B cell (primary cell): ENCODE data around the gene HES7. TPM values are rescaled to one million over a fixed set of nuclear protein-coding genes. Genes with fewer than 3 reads are reported as not detected.

ENCODE experiments used
- ATAC-seq: fragments of 200-7000 bp; cut with Tn5 transposase; one replicate; pipeline ENCODE4 v1.10.0; 2021; ENCODE audit warnings: low read depth, mild to moderate bottlenecking, moderate number of reproducible peaks, moderate library complexity
- CTCF ChIA-PET: fragments of 350-600 bp; sonication (Branson Sonifier 250); formaldehyde crosslinking; loops from one replicate; lab custom pipeline; 2021; ENCODE audit warnings: antibody characterized with exemption, inconsistent platforms; lab: Charles Lee
- POLR2A ChIA-PET: fragments of 350-600 bp; sonication (Branson Sonifier 250); formaldehyde crosslinking; loops from one replicate; lab custom pipeline; 2021; ENCODE audit warnings: antibody characterized with exemption; lab: Charles Lee
- DNase-seq: peaks from one replicate; pipeline ENCODE4 v3.0.0; 2013
- H2AFZ ChIP-seq: 2 replicates; pipeline ENCODE4 v1.6.1; 2012; ENCODE audit warnings: mild to moderate bottlenecking, low read depth, low read length; ENCODE audit not compliant: insufficient read depth, poor library complexity, severe bottlenecking
- H3K27ac ChIP-seq, 2 donors: 1 replicate in 1 of 2; 2 replicates in 1 of 2; pipeline ENCODE4 v1.5.1; 2012 to 2013; ENCODE audit warnings: low read length in 2 of 2, mild to moderate bottlenecking in 2 of 2, moderate library complexity in 1 of 2
- H3K27me3 ChIP-seq, 4 experiments: fragments of 200-600 bp in 1 of 4; sonication (generic) in 1 of 4; replicated peaks in 1 of 4; 1 replicate in 2 of 4; 2 replicates in 2 of 4; pipeline versions ENCODE4 v1.6.1 to v1.7.0; 2013 to 2016; ENCODE audit warnings: low read length in 3 of 4, mild to moderate bottlenecking in 2 of 4, mixed read lengths in 1 of 4, moderate library complexity in 1 of 4; ENCODE audit not compliant: insufficient read depth in 4 of 4, control insufficient read depth in 3 of 4; ENCODE audit errors: control extremely low read depth in 1 of 4
- H3K36me3 ChIP-seq, 2 experiments: replicated peaks in 1 of 2; 1 replicate in 1 of 2; 2 replicates in 1 of 2; pipeline versions ENCODE4 v1.6.1 to v1.7.1; 2013; ENCODE audit warnings: low read length in 1 of 2; ENCODE audit not compliant: insufficient read depth in 2 of 2, control insufficient read depth in 1 of 2; ENCODE audit errors: control extremely low read depth in 1 of 2, extremely low read depth in 1 of 2
- H3K4me1 ChIP-seq, 2 donors: fragments of 200-600 bp in 1 of 2; sonication (generic) in 1 of 2; 1 replicate in 1 of 2; 2 replicates in 1 of 2; pipeline versions ENCODE4 v1.5.1 to v1.6.1; 2013 to 2017; ENCODE audit warnings: low read length in 2 of 2; ENCODE audit not compliant: control insufficient read depth in 2 of 2, insufficient read depth in 2 of 2
- H3K4me2 ChIP-seq: replicated peaks from 2 replicates; pipeline ENCODE3; 2012; ENCODE audit warnings: mild to moderate bottlenecking, low read depth, low read length; ENCODE audit not compliant: poor library complexity, severe bottlenecking
- H3K4me3 ChIP-seq, 5 experiments: fragments of 200-600 bp in 1 of 5; sonication (generic) in 1 of 5; 1 replicate in 3 of 5; 2 replicates in 2 of 5; pipeline versions ENCODE4 v1.5.1 to v1.7.0; 2011 to 2016; ENCODE audit warnings: low read length in 4 of 5, mild to moderate bottlenecking in 4 of 5, low read depth in 2 of 5, control low read depth in 1 of 5, moderate library complexity in 1 of 5; ENCODE audit not compliant: insufficient read depth in 1 of 5; ENCODE audit errors: control extremely low read depth in 1 of 5, extremely low read depth in 1 of 5
- H3K79me2 ChIP-seq: fragments of 200-600 bp; sonication (generic); one replicate; pipeline ENCODE4 v1.6.0; 2016; ENCODE audit warnings: low read length; ENCODE audit not compliant: control insufficient read depth, insufficient read depth
- H3K9ac ChIP-seq: fragments of 200-600 bp; sonication (generic); 2 replicates; pipeline ENCODE4 v1.6.1; 2017; ENCODE audit warnings: mild to moderate bottlenecking, low read length, moderate library complexity
- H3K9me3 ChIP-seq, 3 donors: one replicate each; pipeline versions ENCODE4 v1.6.1 to v1.7.1; 2013; ENCODE audit warnings: low read length in 2 of 3; ENCODE audit not compliant: control insufficient read depth in 2 of 3, insufficient read depth in 1 of 3; ENCODE audit errors: control extremely low read depth in 1 of 3
- H4K20me1 ChIP-seq: 2 replicates; pipeline ENCODE4 v1.6.0; 2012; ENCODE audit warnings: mild to moderate bottlenecking, low read length; ENCODE audit not compliant: insufficient read depth, control insufficient read depth, poor library complexity, severe bottlenecking
- H3K27ac Mint-ChIP-seq: one replicate; pipeline ENCODE4 v1.8.0; 2021; ENCODE audit warnings: mixed read lengths
- H3K27me3 Mint-ChIP-seq: one replicate; pipeline ENCODE4 v1.8.0; 2021; ENCODE audit warnings: mixed read lengths
- H3K4me1 Mint-ChIP-seq: one replicate; pipeline ENCODE4 v1.8.0; 2021; ENCODE audit warnings: mixed read lengths
- H3K4me3 Mint-ChIP-seq: one replicate; pipeline ENCODE4 v1.8.0; 2021; ENCODE audit warnings: mixed read lengths
- H3K9me3 Mint-ChIP-seq: one replicate; pipeline ENCODE4 v1.8.0; 2022; ENCODE audit warnings: mixed read lengths; ENCODE audit not compliant: insufficient read depth
- EZH2 ChIP-seq: IDR thresholded peaks from 2 replicates; pipeline ENCODE4 v1.6.1; 2012; ENCODE audit warnings: borderline replicate concordance, low read depth, mild to moderate bottlenecking, moderate library complexity, low read length; ENCODE audit not compliant: insufficient read depth, poor library complexity, severe bottlenecking
- WGBS: methylation state at CpG from one replicate; pipeline ENCODE4 v1.1.5; 2013; ENCODE audit warnings: missing lambda C conversion rate; ENCODE audit not compliant: insufficient coverage; 5-methylcytosine and 5-hydroxymethylcytosine counted together
- intact Hi-C: fragments of 100-400 bp; cut with micrococcal nuclease; formaldehyde crosslinking; loops from one replicate; pipeline ENCODE4 v1.10.0; 2022
- polyA plus RNA-seq: library from polyadenylated mRNA; depleted of rRNA; stranded (reverse); fragments of >200 nt; gene quantifications from 2 replicates; pipeline ENCODE4 v1.2.3, GENCODE V29; 2012
- total RNA-seq, 2 donors: library from RNA; stranded (reverse); fragments of 120-200 nt in 1 of 2; gene quantifications; 1 replicate in 1 of 2; 2 replicates in 1 of 2; pipeline versions ENCODE4 v1.2.3 to v1.2.4, GENCODE V29; 2013 to 2022
- TF ChIP-seq, protein P1 (sequence below): fragments of 200-600 bp; IDR thresholded peaks from one replicate; pipeline ENCODE4 v1.8.0; 2022; ENCODE audit warnings: antibody characterized with exemption, mild to moderate bottlenecking

The HES7 gene
- total and polyA plus RNA-seq, 2 donors (not counting 1 experiment from before 2014, with no cell fraction given), result 0.34 TPM; not detected in 1

DNA sequence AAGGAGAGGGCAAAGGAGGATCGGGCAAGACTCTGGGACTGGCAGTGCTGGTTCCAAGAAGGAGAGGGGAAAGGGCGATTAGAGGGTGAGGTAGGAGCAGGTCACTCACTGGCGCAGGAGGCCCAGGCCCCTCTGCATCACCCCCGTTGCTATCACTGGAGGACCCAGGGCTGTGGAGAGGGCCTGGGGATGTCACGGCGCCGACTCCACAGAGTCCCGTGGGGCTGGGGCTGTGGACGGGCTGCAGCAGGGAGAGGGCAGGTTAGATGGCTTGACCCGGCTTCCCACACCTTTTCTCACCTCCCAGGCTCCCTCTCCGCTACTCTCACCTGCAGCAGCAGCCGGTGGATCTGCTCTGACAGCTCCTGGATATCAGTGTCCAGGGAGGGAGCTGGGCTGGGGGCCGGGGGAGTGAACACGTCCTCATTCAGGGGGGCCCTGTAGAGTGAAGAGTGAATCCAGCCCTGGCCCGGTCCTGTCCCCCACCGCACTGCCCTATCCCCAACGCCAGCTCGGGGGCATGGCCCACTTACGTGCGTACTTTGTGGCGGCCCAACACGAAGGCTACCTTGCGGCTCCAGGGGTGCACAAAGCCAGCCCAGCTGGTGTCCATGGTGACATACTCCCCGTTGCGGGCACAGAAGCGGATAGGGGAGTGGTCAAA lies 23.4 kb upstream of the HES7 start:
- no peaks in the 10 kb centered on the region for H3K27me3 Mint-ChIP-seq
- Histone ChIP-seq H3K9ac (no peak overlapping the region), H4K20me1 (peaks cover 33% of the 10 kb centered on the region), H3K36me3 (peaks cover 0 to 75% of the 10 kb centered on the region in 2 experiments), H3K4me1 (peaks cover 17 to 26% of the 10 kb centered on the region in 2 donors), H3K27me3 (no peaks in the 10 kb centered on the region), H3K4me2 (no peak overlapping the region), H3K9me3 (peaks cover 0 to 5% (median 0%) of the 10 kb centered on the region in 3 donors), H3K27ac (no peak overlapping the region), H3K4me3 (no peak overlapping the region), H2AFZ (no peak overlapping the region), H3K79me2 (peaks cover 37% of the 10 kb centered on the region)
- ATAC-seq, result no peak
- peak; percentile 35 for DNase-seq
- WGBS, result 98% methylated on average over 16 of the region's 26 CpGs
- H3K4me1 Mint-ChIP-seq, result peaks cover 23% of the 10 kb centered on the region
- ChIA-PET POLR2A (interaction anchor here (1.7 kb wide), 1 partner anchor 12 kb away, joined by 6 read pairs; no protein-coding TSS in a partner anchor), CTCF (interaction anchor here (0.9 to 2.7 kb wide), 3 partner anchors 10 to 37 kb away, joined by 3 to 10 read pairs (median 6); no protein-coding TSS in a partner anchor)
- no peak overlapping the region for H3K4me3 Mint-ChIP-seq
- H3K27ac Mint-ChIP-seq, result no peak overlapping the region
- TF ChIP-seq, protein P1, sequence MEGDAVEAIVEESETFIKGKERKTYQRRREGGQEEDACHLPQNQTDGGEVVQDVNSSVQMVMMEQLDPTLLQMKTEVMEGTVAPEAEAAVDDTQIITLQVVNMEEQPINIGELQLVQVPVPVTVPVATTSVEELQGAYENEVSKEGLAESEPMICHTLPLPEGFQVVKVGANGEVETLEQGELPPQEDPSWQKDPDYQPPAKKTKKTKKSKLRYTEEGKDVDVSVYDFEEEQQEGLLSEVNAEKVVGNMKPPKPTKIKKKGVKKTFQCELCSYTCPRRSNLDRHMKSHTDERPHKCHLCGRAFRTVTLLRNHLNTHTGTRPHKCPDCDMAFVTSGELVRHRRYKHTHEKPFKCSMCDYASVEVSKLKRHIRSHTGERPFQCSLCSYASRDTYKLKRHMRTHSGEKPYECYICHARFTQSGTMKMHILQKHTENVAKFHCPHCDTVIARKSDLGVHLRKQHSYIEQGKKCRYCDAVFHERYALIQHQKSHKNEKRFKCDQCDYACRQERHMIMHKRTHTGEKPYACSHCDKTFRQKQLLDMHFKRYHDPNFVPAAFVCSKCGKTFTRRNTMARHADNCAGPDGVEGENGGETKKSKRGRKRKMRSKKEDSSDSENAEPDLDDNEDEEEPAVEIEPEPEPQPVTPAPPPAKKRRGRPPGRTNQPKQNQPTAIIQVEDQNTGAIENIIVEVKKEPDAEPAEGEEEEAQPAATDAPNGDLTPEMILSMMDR, result no peak
- TF ChIP-seq EZH2, result no peak
- no peaks in the 10 kb centered on the region for H3K9me3 Mint-ChIP-seq
- intact Hi-C loops, result no loop called here
